HAP-1 (cell line): ENCODE results near the gene CELSR2.
"Not testable (repeated sequence)": the region's sequence is repeated elsewhere in the genome, so short reads cannot be mapped to it uniquely, and the experiment has no call there.

Experiments
- DNase-seq, 2 experiments: peaks; one replicate each; pipeline ENCODE4 v3.0.0-alpha.2; 2016 to 2020; ENCODE audit warnings: low spot score in 2 of 2
- H3K27me3 ChIP-seq: fragments of 250-450 bp; sonication (Bioruptor Pico); 2 replicates; pipeline ENCODE4 v1.5.1; 2020; ENCODE audit warnings: low read depth, mild to moderate bottlenecking, moderate library complexity
- H3K36me3 ChIP-seq: fragments of 250-450 bp; sonication (Bioruptor Pico); replicated peaks from 2 replicates; pipeline ENCODE4 v1.5.1; 2020; ENCODE audit warnings: mild to moderate bottlenecking
- H3K4me1 ChIP-seq: fragments of 250-450 bp; sonication (Bioruptor Pico); 2 replicates; pipeline ENCODE4 v1.5.1; 2020; ENCODE audit warnings: mild to moderate bottlenecking
- H3K4me3 ChIP-seq: fragments of 250-450 bp; sonication (Bioruptor Pico); 2 replicates; pipeline ENCODE4 v1.5.1; 2020; ENCODE audit warnings: mild to moderate bottlenecking, moderate library complexity
- H3K9me3 ChIP-seq: fragments of 250-450 bp; sonication (Bioruptor Pico); 2 replicates; pipeline ENCODE4 v1.5.1; 2020; ENCODE audit warnings: mild to moderate bottlenecking, moderate library complexity
- in situ Hi-C: fragments of 300-500 bp; cut with MboI; formaldehyde crosslinking; loops from 3 replicates; pipeline ENCODE4 v1.14.3; 2020; ENCODE audit warnings: low sequenced_read_pairs, inconsistent platforms, mixed read lengths

CELSR2 gene

DNA sequence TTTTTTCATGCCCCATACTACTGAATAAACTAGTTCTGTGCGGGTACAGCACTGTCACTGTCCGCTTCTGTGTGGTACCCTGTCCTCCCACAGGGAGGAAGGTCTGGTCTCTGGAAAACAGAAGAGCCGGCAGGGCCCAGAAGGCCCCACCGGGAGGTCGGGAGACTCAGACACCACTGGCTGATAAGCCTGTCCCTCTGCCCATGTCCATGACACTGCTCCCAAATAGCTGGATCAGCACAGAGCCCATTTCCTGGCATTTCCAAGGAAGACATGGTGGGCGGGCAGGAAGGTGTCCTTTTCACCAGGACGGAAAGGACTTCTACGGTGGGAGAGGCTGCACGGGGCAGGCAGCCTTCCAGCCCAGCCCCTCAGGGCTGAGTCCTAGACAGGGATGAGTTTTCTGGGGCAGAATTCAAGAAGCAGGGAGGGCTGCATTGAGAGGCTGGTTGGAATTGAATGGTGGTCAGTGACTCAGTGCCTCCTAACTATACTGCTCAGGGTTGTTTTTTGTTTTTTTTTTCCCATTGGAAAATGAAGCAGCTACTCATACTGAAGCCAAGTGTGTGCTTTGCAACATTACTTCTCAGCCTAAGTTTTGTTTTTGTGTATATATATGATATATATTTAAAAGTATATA lies 26.5 kb downstream of the CELSR2 start:
- in situ Hi-C loops = no loop called here
- no peaks in the 10 kb centered on the region for H3K9me3 ChIP-seq
- DNase-seq = no peak
- H3K36me3 ChIP-seq = peaks cover 41% of the 10 kb centered on the region
- H3K4me1 ChIP-seq = peaks cover 2% of the 10 kb centered on the region; the same call in 1 of the 2 replicates
- H3K27me3 ChIP-seq = no peaks in the 10 kb centered on the region
- no peak overlapping the region for H3K4me3 ChIP-seq

DNA sequence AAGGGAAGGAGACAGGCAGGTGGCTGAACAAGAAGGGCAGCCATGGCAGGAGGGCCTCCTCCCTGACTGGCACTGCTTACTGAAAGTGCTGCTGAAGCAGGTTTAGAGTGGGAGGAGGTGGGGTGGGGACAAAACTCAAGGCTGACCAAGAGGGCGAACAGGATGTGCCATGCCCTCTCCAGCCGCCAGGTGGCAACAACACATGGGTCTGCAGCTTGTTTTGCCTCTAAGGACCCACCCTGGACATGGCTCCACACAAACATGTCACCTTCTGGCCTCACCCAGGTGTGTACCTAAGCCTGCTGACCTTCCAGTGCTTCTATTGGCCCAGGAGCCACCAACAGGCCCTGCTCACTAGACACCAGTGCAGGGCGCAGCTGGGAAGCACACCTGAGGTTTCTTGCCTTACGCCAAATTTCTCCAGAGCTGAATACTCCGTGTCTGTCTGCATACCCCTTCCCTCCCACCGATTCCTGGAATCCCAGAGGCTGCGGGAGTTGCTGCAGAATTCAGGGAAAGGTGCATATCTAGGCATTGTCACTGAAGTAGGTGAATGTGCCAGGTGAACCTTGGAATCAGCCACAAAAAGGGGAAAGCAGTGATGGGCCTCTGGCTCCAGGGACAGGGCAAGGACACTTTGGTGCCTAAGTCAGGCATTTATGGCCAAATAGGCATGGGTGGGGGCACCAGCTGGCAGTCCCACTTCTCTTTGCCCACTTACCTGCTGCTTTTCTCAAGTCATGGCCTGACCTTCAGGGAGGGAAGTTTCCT lies 28.3 kb downstream of the CELSR2 start:
- no peaks in the 10 kb centered on the region for H3K9me3 ChIP-seq
- H3K4me3 ChIP-seq = no peak overlapping the region
- peak; percentile 67 to 90 for DNase-seq
- peaks cover 32% of the 10 kb centered on the region for H3K36me3 ChIP-seq
- H3K27me3 ChIP-seq = no peaks in the 10 kb centered on the region
- in situ Hi-C loops = no loop called here
- H3K4me1 ChIP-seq = peaks cover 9% of the 10 kb centered on the region

DNA sequence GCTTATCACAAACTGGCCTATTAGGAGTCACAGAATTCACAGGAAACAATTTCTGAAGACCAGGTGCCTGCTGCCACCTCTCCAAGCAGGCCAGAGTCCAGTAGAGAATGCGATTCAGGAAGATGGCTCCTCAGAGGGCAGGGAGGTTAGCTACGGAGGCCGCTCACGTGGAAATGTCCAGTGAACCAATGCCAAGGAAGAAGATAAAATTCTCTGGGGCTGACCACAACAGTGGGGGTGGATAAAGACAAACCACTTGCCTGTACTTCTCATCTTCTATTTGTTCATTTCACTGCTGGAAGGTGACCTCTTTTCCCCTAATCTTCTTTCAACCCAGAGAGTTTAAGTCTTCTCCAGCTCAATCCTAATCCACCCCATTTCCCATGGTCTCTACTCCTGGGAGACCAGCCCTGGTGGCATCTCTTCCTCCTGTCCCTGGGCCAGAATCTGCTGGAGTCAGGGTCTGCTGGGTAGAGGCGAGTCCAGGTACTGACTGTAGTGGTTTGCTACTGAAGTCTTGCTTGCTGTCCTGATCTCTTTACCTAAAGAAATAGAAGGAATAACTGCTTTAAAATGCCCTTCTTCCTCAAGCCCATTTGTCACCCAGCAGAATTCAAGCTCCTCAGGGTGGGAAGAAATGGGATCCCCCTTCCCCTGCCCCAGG lies 30.4 kb downstream of the CELSR2 start:
- H3K36me3 ChIP-seq = peaks cover 28% of the 10 kb centered on the region
- DNase-seq = no peak
- in situ Hi-C loops = no loop called here
- no peak overlapping the region for H3K4me3 ChIP-seq
- peaks cover 23% of the 10 kb centered on the region for H3K4me1 ChIP-seq
- no peaks in the 10 kb centered on the region for H3K9me3 ChIP-seq
- no peaks in the 10 kb centered on the region for H3K27me3 ChIP-seq

DNA sequence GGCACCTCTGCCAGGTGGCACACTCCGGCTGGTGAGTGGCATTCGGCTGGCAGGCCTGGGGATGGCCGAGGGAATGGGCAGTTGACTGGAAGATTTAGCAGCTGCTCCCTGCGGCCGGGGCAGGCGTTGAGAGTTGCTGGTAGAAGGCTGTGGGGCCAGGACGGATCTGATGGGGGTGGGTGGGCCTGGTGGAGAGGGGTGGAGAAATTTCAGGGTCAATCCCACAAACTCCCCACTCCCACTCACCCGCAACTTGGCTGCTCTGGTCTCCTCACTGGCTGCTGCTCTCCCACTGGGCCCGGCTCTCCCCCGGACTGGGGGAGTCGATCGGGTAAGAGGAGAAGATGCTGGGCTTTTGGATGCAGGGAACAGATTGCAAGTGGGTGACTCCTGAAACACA lies 31.5 kb downstream of the CELSR2 start:
- in situ Hi-C loops = no loop called here
- Histone ChIP-seq H3K4me1 (peaks cover 30% of the 10 kb centered on the region), H3K27me3 (no peaks in the 10 kb centered on the region), H3K36me3 (peaks cover 28% of the 10 kb centered on the region), H3K9me3 (no peaks in the 10 kb centered on the region), H3K4me3 (no peak overlapping the region)
- DNase-seq = no peak

DNA sequence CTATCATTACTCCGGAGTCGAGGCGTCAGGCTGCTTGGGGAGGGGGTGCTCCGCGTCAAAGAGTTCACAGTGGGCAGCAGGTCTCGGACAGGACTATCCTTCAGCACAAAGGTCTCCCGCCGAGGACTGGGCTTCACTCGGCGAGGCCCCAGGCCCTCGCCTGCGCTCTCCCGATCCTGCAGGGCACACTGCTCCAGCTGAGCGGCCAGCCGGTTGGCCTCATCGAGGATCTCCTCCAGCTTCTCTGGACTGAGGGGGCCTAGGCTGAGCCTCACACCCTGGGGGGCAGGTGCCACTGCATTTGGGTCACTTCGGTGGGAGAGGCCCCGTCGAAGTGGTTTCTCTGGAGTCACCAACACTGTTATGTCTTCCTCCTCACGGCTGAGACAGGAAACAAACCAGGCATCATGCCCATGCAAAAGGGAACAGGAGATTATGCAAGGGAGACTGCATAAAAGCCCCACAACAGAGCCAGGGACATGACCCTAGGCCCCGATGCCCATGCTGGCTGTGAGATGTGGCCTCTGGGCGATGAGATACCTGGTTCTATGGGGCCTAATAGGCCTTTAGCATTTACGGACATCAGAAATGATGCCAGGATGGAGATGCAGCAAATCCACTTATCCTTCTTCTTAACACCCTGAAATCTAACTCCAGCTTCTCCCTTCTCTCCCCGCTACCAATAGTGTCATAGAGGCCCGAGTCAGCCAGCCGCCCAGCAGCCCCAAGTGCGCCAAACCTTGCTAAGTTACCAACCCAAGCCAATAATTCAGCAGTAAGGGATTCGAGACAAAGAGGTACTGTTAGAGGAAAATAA lies 32.5 kb downstream of the CELSR2 start:
- peak overlapping the region; percentile 83 for H3K4me3 ChIP-seq
- DNase-seq = no peak
- in situ Hi-C loops = no loop called here
- no peaks in the 10 kb centered on the region for H3K27me3 ChIP-seq
- no peaks in the 10 kb centered on the region for H3K9me3 ChIP-seq
- H3K4me1 ChIP-seq = peaks cover 34% of the 10 kb centered on the region
- H3K36me3 ChIP-seq = peaks cover 28% of the 10 kb centered on the region

DNA sequence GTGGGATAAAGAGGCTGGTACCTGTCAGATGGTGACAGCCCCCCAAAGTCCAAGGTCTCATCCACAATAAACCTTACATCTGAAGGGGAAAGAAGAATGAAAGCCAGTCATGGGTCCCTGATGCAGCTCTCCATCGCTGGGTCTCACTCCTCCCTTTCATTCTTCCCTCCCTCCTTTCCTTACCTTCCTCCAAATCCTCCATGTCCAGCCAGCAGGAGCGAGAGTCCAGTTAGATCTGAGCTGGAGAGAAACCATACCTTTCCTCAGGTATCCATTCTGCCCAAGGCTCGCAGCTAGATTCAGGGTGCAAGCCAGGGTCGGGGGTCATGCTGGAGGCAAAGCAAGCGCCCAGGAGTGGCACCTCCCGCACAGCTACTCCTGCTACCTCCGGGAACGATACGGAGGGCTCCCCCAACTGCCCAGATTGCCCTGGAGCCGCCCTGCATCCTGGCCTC lies 33.2 kb downstream of the CELSR2 start:
- Histone ChIP-seq H3K4me3 (peak overlapping the region; percentile 83), H3K9me3 (no peaks in the 10 kb centered on the region), H3K4me1 (peaks cover 32% of the 10 kb centered on the region), H3K36me3 (peaks cover 28% of the 10 kb centered on the region), H3K27me3 (no peaks in the 10 kb centered on the region)
- peak in 1 of 2 experiments; percentile 10 for DNase-seq
- in situ Hi-C loops = no loop called here

DNA sequence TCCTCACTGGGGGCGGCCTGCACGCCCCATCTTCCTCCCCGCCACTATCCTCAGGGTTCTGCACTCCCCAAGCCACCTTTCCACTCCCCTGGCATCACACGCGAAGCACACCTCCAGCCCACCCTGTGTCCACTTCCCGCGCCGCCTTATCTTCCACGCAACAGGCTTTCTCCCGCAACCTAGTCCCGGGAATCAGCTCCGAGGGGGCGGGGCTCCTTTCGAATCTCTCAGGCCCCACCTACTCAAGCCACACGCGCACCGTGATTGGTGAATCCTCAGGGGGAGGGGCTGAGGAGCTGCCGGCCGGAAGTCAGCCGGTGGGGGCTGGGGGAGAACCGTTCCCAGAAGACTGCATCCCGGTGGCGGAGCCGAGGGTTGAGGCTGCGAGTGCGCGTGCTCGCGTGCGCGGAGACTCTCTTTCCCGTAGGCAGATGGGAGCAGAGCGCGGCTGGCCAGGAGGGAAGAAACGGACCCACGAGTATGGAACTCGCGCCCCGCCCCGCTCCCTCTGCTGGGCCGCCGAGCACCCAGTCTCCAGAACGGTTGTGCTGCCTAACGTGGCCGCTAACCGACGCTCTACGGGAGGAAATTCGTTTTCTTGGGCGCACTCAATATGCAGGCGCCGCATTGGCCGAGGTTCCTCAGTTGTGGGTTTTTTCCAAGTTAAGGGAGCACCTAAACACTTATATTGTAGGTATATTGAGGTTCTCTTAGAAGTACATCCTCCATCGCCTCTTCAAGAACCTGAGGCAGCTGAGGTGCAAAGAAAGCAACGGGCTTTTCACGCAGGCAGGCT lies 33.8 kb downstream of the CELSR2 start, which contains the start of gene PSRC1:
TSS of gene PSRC1 (minus strand) at position 194 of the 796 bp plus-strand sequence.
- peak; percentile 90 to 98 for DNase-seq
- H3K9me3 ChIP-seq = no peaks in the 10 kb centered on the region
- H3K27me3 ChIP-seq = no peaks in the 10 kb centered on the region
- H3K4me3 ChIP-seq = peak within 1 kb of the TSS; percentile 83
- peaks cover 32% of the 10 kb centered on the region for H3K4me1 ChIP-seq
- in situ Hi-C loops = no loop called here
- H3K36me3 ChIP-seq = peaks cover 22% of the 10 kb centered on the region

DNA sequence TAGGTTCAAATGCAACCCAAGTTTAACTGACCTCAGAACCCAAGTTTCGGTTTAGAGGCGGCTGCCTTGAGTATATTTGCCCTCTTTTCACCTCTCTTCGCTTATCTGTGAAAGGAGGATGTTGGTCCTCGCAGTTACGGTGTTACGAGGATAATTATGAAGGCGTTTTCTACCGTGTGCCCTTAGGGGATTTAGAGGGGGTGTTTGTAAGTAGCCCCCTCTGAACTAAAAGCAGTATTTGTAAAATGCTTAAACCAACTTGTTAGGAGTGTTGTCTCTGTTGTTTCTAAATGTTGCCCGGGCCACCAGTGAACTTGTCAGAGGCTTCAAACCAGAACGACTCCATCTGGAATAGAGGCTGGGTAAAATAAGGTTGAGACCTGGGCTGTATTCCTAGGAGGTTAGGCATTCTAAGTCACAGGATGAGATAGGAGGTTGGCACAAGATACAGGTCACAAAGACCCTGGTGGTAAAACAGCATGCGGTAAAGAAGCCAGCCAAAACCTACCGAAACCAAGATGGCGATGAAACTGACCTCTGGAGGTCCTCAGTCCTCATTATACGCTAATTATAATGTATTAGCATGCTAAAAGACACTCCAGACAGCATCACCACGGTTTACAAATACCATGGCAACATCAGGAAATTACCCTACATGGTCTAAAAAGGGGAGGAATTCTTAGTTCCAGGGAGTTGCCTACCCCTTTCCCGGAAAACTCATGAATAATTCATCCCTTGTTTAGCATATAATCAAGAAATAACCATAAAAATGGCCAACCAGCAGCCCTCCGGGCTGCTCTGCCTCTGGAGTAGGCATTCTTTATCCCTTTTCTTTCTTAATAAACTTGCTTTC lies 34.6 kb downstream of the CELSR2 start:
- H3K9me3 ChIP-seq = no peaks in the 10 kb centered on the region
- in situ Hi-C loops = no loop called here
- peak overlapping the region; percentile 83 for H3K4me3 ChIP-seq
- peaks cover 15% of the 10 kb centered on the region for H3K36me3 ChIP-seq
- peak; percentile 18 to 35 for DNase-seq
- no peaks in the 10 kb centered on the region for H3K27me3 ChIP-seq
- H3K4me1 ChIP-seq = peaks cover 32% of the 10 kb centered on the region

DNA sequence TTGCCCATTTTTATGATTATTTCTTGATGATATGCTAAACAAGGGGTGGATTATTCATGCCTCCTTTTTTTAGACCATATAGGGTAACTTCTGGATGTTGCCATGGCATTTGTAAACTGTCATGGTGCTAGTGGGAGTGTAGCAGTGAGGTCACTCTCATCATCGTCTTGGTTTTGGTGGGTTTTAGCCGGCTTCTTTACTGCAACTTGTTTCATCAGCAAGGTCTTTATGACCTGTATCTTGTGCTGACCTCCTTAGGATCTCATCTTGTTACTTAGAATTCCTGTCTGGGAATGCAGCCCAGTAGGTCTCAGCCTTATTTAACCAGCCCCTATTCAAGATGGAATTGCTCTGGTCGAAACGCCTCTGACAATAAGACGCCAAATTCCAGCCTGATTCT lies 37.4 kb downstream of the CELSR2 start:
- H3K9me3 ChIP-seq, DNase-seq, H3K4me3 ChIP-seq, H3K27me3 ChIP-seq, H3K36me3 ChIP-seq, in situ Hi-C loops: not testable (repeated sequence)
- peaks cover 28% of the 10 kb centered on the region for H3K4me1 ChIP-seq

DNA sequence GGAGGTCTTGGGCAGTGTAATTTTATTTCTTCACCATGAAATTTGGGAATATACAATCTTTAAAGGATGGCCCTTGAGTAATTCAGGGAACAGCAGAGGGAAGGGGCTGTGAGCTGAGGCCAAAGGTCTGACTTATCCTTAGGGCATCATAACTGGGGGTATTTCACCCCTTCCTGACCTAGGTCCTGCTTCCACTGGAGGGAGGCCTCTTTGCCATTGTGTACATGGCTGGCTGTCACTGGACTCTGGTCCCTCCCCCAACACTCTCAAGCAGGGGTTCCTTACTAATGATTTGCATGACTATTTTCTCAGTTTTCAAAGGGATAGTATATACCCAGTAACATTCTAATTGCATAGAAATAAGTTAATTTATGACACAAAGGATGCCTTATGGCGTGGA lies 40.8 kb downstream of the CELSR2 start:
- no peaks in the 10 kb centered on the region for H3K9me3 ChIP-seq
- no peaks in the 10 kb centered on the region for H3K36me3 ChIP-seq
- H3K4me3 ChIP-seq = no peak overlapping the region
- peaks cover 10% of the 10 kb centered on the region for H3K4me1 ChIP-seq
- in situ Hi-C loops = no loop called here
- H3K27me3 ChIP-seq = no peaks in the 10 kb centered on the region
- DNase-seq = no peak

DNA sequence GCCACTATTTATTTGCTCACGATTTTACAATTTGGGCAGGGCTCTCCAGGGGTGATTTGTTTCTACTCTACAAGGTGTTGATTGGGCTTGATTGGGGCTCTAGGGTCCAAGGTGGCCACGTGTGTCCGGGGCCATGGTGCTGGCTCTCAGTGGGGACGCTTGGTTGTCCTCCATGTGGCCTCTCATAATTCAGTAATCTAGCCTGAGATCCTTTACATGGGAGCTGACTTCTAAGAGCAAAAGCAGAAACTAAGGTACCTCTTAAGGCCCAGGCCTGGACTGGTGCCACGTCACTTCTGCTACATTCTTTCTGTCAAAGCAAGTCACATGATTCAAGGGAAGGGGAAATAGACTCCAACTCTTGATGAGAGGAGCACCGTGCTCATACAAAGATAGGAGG lies 41.7 kb downstream of the CELSR2 start:
- no peaks in the 10 kb centered on the region for H3K36me3 ChIP-seq
- in situ Hi-C loops = no loop called here
- DNase-seq = no peak
- H3K9me3 ChIP-seq = no peaks in the 10 kb centered on the region
- H3K27me3 ChIP-seq = no peaks in the 10 kb centered on the region
- H3K4me1 ChIP-seq = peaks cover 3% of the 10 kb centered on the region
- no peak overlapping the region for H3K4me3 ChIP-seq

DNA sequence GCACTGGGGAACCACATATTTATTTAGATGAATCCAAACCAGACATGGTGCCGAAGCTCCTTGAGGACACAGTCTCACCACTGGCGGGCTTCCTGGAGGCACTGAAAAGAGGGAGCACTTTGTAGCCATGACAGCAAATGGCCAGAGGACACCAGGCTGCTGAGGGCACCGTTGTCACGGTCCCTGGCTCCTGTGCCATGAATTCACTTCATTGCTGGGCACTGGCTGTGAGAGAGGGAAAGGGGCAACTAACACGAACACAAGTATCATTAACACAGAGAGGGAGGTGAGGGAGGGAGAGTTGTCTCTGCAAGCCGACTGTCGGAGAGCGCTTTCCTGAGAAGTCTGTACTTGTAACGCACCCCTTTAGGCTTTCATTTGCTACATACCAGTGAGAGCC lies 43.0 kb downstream of the CELSR2 start:
- in situ Hi-C loops = no loop called here
- DNase-seq = no peak
- Histone ChIP-seq H3K27me3 (no peaks in the 10 kb centered on the region), H3K4me1 (no peaks in the 10 kb centered on the region), H3K4me3 (no peak overlapping the region), H3K9me3 (no peaks in the 10 kb centered on the region), H3K36me3 (no peaks in the 10 kb centered on the region)
